Stimulated activated CD4-positive, alpha-beta T cell treated with anti-CD3 and anti-CD28 coated beads, Interleukin-1b, Interleukin-23, amount 100 ng/mL, for 48 hours (primary cell): ENCODE measurements around the gene SPSB1.

Experiments
- DNase-seq: peaks from one replicate; pipeline ENCODE4 v3.0.0-alpha.2; 2020

Gene SPSB1

GRCh38 chr1:9397997-9398526, 105.4 kb downstream of the SPSB1 start:
- DNase-seq: no peak

GRCh38 chr1:9399510-9400424, 107.1 kb downstream of the SPSB1 start:
- no peak for DNase-seq

DNA sequence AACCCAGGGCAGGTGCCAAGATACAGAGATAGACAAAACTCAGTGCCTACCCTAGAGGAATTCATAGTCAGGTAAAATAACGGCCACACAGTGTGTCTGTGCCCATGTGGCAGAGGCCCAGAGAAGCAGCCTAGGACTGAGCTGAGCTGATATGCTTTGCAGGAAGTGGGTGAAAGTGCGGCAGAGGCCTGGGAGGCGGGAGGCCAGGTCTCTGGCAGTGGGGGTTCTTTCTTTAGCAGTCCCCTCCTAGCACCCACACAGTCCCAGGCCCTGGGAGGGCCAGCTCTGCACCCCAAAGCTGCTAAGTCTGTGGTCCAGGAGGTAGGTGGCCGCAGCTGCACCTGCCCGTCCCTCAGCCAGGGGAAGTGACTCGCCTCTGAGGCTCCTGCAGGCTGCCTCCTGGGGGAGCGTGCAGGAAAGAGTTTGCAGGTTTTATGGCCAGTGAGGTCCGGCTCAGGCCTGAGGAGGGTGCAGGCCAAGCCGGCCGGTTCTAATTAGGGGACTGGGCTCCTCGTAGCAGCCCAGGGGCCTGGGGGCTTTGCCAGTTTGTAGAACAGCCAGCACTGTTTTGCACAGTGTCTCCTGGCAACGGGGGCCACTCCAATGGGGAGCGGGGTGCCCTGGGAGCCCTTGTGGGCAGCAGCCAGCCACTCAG, 107.9 kb downstream of the SPSB1 start:
- no peak for DNase-seq

- DNase-seq: no peak
These were observed 108.4 kb downstream of the SPSB1 start for GRCh38 chr1:9401080-9401453.

GRCh38 chr1:9402256-9402616, 109.5 kb downstream of the SPSB1 start:
- DNase-seq: no peak

- no peak for DNase-seq
These were observed 110.1 kb downstream of the SPSB1 start for GRCh38 chr1:9402717-9403225.

DNA sequence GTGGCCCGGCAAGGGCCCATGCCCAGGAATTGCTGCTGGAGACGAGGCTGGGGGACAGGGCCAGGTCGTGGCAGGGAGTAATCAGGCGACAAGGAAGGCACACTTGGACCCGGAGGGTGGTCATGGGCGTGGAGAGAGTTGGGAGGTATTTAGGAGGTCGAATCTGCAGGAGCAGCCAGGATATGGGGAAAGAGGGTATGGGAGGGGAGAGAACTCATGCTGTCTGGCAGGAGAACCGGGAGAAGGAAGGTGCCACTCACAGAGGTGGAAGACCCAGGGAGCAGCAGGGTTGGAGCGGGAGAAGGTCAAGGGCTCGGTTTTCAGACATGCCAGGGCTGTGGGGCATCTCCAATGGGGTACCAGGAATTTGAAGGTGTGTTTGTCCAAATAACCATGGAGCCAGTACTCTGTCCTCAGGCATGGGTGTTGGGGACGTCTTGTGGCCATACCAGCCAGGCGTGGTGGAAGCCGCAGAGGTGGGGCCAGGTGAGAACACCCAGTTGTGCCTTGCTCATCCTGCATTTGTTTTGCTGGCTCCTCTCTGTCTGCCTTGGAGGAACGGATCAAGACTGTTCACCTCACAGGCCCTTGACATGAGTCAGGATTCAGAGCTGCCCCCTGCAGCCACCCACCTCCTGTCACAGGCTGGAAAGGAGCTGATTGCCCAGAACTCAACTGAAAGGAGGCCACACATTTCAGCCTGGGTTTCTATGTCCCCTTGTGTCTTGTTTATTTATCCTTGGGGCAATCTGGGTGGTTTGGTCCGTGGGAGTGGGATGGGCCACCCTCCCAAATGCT, 111.6 kb downstream of the SPSB1 start:
- no peak for DNase-seq

- DNase-seq: no peak
These were observed 113.4 kb downstream of the SPSB1 start for GRCh38 chr1:9406111-9406510.

GRCh38 chr1:9410737-9411297, 118.1 kb downstream of the SPSB1 start:
- no peak for DNase-seq

- DNase-seq: peak; percentile 77
These were observed 120.6 kb downstream of the SPSB1 start for GRCh38 chr1:9413071-9413876.

- no peak for DNase-seq
These were observed 121.2 kb downstream of the SPSB1 start for GRCh38 chr1:9413877-9414213.

GRCh38 chr1:9416506-9416905, 123.8 kb downstream of the SPSB1 start:
- DNase-seq: no peak

- DNase-seq: no peak
These were observed 124.3 kb downstream of the SPSB1 start for GRCh38 chr1:9416918-9417500.

DNA sequence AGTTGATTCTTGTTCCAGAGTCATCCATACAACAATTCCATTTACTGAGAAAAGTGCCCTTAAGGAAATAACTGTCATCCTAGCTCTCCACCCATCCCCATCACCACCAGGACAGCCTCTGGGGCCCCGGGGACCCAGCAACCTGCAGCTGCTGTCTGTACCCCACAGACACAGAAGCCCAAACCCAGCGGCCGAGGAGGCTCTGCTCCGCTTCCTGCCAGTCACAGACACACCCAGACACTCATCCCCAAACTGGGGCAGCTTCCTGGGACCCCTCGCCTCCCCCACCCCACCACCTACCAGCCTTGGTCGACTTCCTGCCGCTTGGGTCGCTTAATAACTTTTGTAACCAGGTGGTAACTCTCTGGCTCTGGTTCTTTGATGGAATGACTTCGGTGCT, 125.0 kb downstream of the SPSB1 start:
- peak; percentile 15 for DNase-seq

- DNase-seq: no peak
These were observed 126.2 kb downstream of the SPSB1 start for GRCh38 chr1:9418851-9419250.
